ENCODE measurements around the gene AP2A2. TPM values are rescaled to one million over a fixed set of nuclear protein-coding genes. Genes with fewer than 3 reads are reported as not detected.
A peak's percentile ranks its signal among the peaks of the same experiment; 100 is the strongest.

Gene AP2A2
- total and polyA plus RNA-seq, 8 donors = 40.0 to 60.2 (median 50.6) TPM

DNA sequence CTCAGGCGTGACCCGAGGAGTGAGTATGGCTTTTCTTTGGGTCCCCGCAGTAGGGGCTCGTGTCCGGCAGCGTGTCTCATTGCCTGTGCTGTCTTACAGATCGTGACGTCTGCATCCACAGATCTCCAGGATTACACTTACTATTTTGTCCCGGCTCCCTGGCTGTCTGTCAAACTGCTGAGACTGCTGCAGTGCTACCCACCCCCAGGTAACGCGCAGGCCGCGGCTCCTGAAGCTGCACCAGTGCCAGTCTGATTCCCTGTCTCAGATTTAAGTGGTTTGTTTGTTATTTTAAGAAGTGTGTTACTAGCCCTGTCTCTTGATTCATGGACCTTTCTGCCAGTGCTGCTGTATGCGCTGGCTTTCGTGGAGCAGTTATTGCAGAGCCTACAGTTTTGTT, 58.9 kb downstream of the AP2A2 start:
- no peak for TF ChIP-seq CTCF (IDR thresholded peaks at IDR 0.05)
- FAIRE-seq (no peak), DNase-seq (no peak), ATAC-seq (no peak)
- peaks cover 0 to 68% (median 18%) of the 10 kb centered on the region in 3 donors for H3K36me3 ChIP-seq
- no peak overlapping the region for H3K27ac ChIP-seq
- intact Hi-C loops (cut with DNase I) = no loop called here
- H3K4me3 ChIP-seq = no peak overlapping the region
- H3K9me3 ChIP-seq = no peaks in the 10 kb centered on the region
- no peaks in the 10 kb centered on the region for H3K4me1 ChIP-seq
- H3K27me3 ChIP-seq = no peaks in the 10 kb centered on the region
- WGBS, 2 donors = 91 to 96% methylated on average over 15 of the region's 15 CpGs

DNA sequence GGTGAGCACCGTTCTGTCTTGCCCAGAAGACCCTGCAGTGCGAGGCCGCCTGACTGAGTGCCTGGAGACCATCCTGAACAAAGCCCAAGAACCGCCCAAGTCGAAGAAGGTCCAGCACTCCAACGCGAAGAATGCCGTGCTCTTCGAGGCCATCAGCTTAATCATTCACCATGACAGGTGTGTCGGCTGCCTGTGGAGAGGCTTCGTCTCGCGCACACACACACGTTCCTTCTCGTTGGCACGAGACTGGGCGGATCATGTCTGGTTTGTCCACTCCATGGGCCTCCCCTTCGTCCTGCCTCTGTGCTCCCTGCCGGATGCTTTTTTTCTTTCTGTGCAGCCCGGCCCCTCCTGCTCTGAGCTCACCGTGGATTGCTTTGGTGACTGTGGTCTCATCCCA, 59.7 kb downstream of the AP2A2 start:
- peak in 3 of 4 donors; percentile 29 to 51 (median 50) for ATAC-seq
- Histone ChIP-seq H3K4me1 (no peaks in the 10 kb centered on the region), H3K36me3 (peaks cover 0 to 72% (median 20%) of the 10 kb centered on the region in 3 donors), H3K27ac (no peak overlapping the region), H3K4me3 (no peak overlapping the region), H3K27me3 (no peaks in the 10 kb centered on the region), H3K9me3 (no peaks in the 10 kb centered on the region)
- intact Hi-C loops (cut with DNase I) = no loop called here
- no peak for DNase-seq
- WGBS, 2 donors = 59 to 81% methylated on average over 21 of the region's 21 CpGs
- TF ChIP-seq CTCF (IDR thresholded peaks at IDR 0.05) = no peak
- no peak for FAIRE-seq

DNA sequence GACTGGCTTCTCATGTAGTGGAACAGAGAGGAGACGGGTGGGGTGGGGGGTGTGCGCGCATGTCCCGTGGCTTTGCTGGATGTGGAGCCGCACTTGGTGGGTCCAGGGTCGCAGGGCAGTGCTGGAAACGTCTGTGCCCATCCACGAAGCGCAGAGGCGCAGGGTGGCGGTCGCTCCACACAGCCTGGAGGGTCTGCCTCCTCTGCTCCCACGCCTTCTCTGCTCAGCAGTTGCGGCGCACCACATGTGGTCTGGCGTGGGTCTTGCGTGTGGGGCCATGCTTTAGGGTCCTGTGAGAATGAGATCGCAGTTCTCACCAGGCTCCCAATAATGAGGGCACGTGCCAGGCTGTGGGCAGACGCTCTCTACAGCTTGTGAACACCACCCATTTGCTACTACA, 60.2 kb downstream of the AP2A2 start:
- H3K9me3 ChIP-seq = no peaks in the 10 kb centered on the region
- no peaks in the 10 kb centered on the region for H3K27me3 ChIP-seq
- DNase-seq = no peak
- intact Hi-C loops (cut with DNase I) = no loop called here
- H3K27ac ChIP-seq = no peak overlapping the region
- no peak for TF ChIP-seq CTCF (IDR thresholded peaks at IDR 0.05)
- ATAC-seq = no peak
- H3K36me3 ChIP-seq = peaks cover 0 to 68% (median 20%) of the 10 kb centered on the region in 3 donors
- no peaks in the 10 kb centered on the region for H3K4me1 ChIP-seq
- H3K4me3 ChIP-seq = no peak overlapping the region
- no peak for FAIRE-seq
- 94 to 96% methylated on average over 20 of the region's 20 CpGs for WGBS, 2 donors

DNA sequence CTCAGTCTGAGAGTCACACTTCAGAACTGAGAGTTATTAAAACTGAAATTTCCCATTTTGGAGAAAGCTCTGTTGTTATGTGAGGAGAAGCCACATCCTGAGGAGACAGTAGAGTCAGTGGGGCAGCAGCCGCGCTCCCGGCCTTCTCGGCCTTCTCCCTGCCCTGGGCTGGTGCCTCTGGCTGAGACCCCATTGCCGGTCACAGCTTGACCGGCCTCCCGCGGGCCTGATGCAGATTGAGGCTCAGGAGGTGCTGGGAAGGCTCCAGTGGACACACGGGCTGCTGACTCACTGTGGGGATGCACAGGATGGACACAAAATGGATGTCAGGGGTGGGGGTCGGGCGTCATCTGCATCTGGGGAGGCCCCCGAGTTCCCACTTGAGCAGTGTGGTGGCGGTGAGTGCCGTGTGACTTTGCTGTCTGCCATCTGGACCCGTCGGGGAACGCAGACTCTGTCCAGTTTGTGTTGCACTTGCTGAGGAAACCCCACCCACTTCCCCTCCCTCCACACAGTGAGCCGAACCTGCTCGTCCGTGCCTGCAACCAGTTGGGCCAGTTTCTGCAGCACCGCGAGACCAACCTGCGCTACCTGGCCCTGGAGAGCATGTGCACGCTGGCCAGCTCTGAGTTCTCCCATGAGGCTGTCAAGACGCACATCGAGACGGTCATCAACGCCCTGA, 60.7 kb downstream of the AP2A2 start:
- WGBS, 2 donors = 79 to 82% methylated on average over 28 of the region's 28 CpGs
- H3K4me1 ChIP-seq = no peaks in the 10 kb centered on the region
- no peak overlapping the region for H3K27ac ChIP-seq
- intact Hi-C loops (cut with DNase I) = no loop called here
- no peak overlapping the region for H3K4me3 ChIP-seq
- H3K36me3 ChIP-seq = peaks cover 0 to 63% (median 20%) of the 10 kb centered on the region in 3 donors
- peak; percentile 24 to 79 (median 52) for ATAC-seq
- no peaks in the 10 kb centered on the region for H3K27me3 ChIP-seq
- no peaks in the 10 kb centered on the region for H3K9me3 ChIP-seq
- DNase-seq = peak in 1 of 6 donors; percentile 70
- no peak for TF ChIP-seq CTCF (IDR thresholded peaks at IDR 0.05)
- no peak for FAIRE-seq

DNA sequence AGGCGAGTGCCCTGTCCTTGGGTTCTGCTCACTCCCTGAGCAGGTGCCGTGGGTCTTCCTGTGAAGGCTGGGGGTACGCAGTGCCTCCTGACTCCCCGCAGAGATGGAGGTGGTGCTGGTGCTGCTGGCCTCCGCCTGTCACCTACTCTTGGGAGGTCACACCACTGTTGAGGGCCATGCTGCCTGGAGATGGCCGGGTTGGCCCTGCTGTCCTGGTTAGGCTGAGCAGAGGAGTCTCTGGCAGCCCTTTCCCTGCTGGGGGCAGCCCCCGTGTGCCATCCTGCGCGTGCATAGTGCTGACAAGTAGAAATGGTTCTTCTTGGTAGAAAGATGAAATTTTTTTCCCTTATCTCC, 61.3 kb downstream of the AP2A2 start:
- FAIRE-seq (no peak), DNase-seq (no peak), ATAC-seq (no peak)
- intact Hi-C loops (cut with DNase I) = no loop called here
- Histone ChIP-seq H3K27ac (no peak overlapping the region), H3K4me1 (no peaks in the 10 kb centered on the region), H3K4me3 (no peak overlapping the region), H3K36me3 (peaks cover 0 to 58% (median 20%) of the 10 kb centered on the region in 3 donors), H3K27me3 (no peaks in the 10 kb centered on the region), H3K9me3 (no peaks in the 10 kb centered on the region)
- WGBS, 2 donors = 94 to 95% methylated on average over 9 of the region's 9 CpGs
- no peak for TF ChIP-seq CTCF (IDR thresholded peaks at IDR 0.05)

All from pancreas (tissue), 10 donors.